CD4-positive, alpha-beta T cell (primary cell): ENCODE results near the gene FCHO2. TPM values are rescaled to one million over a fixed set of nuclear protein-coding genes. Genes with fewer than 3 reads are reported as not detected.

Experiments
- ATAC-seq: fragments of 200-7000 bp; cut with Tn5 transposase; one replicate; pipeline ENCODE4 v1.10.0; 2022; ENCODE audit warnings: mild to moderate bottlenecking; ENCODE audit not compliant: poor library complexity
- CTCF ChIA-PET: fragments of 350-600 bp; sonication (Branson Sonifier 250); formaldehyde crosslinking; loops from one replicate; lab custom pipeline; 2021; ENCODE audit warnings: antibody characterized with exemption, inconsistent platforms; lab: Charles Lee
- POLR2A ChIA-PET: fragments of 350-600 bp; sonication (Branson Sonifier 250); formaldehyde crosslinking; loops from one replicate; lab custom pipeline; 2021; ENCODE audit warnings: antibody characterized with exemption, inconsistent platforms; lab: Charles Lee
- DNase-seq, 14 experiments: peaks; one replicate each; pipeline ENCODE4 v3.0.0-alpha.2; 2013 to 2020; ENCODE audit warnings: mixed read lengths in 2 of 14
- H3K27ac ChIP-seq, 2 donors: one replicate each; pipeline versions ENCODE4 v1.5.1 to v1.7.0; 2013; ENCODE audit warnings: low read length in 2 of 2, low read depth in 1 of 2, mild to moderate bottlenecking in 1 of 2
- H3K27me3 ChIP-seq, 2 experiments: 1 replicate in 1 of 2; 2 replicates in 1 of 2; pipeline versions ENCODE4 v1.6.1 to v1.7.0; 2013; ENCODE audit warnings: low read length in 2 of 2, control low read depth in 1 of 2, mild to moderate bottlenecking in 1 of 2, moderate library complexity in 1 of 2; ENCODE audit not compliant: insufficient read depth in 2 of 2, control insufficient read depth in 1 of 2
- H3K36me3 ChIP-seq: one replicate; pipeline ENCODE4 v1.6.1; 2013; ENCODE audit warnings: low read length, control low read depth; ENCODE audit not compliant: insufficient read depth
- H3K4me1 ChIP-seq: one replicate; pipeline ENCODE4 v1.6.1; 2013; ENCODE audit warnings: low read length, control low read depth; ENCODE audit not compliant: insufficient read depth
- H3K4me3 ChIP-seq: one replicate; pipeline ENCODE4 v1.5.1; 2013; ENCODE audit warnings: mild to moderate bottlenecking, low read length, moderate library complexity
- H3K9me3 ChIP-seq, 2 experiments: 1 replicate in 1 of 2; 2 replicates in 1 of 2; pipeline versions ENCODE4 v1.6.1 to v1.7.0; 2013; ENCODE audit warnings: low read length in 2 of 2, mild to moderate bottlenecking in 2 of 2, control low read depth in 1 of 2, moderate library complexity in 1 of 2; ENCODE audit not compliant: control insufficient read depth in 1 of 2, insufficient read depth in 1 of 2
- H3K27ac Mint-ChIP-seq: one replicate; pipeline ENCODE4 v1.8.0; 2020; ENCODE audit warnings: mixed read lengths
- H3K27me3 Mint-ChIP-seq: one replicate; pipeline ENCODE4 v1.8.0; 2021; ENCODE audit warnings: mixed read lengths
- H3K36me3 Mint-ChIP-seq: one replicate; pipeline ENCODE4 v1.8.0; 2021; ENCODE audit warnings: low read depth, mixed read lengths
- H3K4me1 Mint-ChIP-seq: one replicate; pipeline ENCODE4 v1.8.0; 2021; ENCODE audit warnings: low read depth, mixed read lengths
- H3K4me3 Mint-ChIP-seq: one replicate; pipeline ENCODE4 v1.8.0; 2020; ENCODE audit warnings: mild to moderate bottlenecking, mixed read lengths
- H3K9me3 Mint-ChIP-seq: one replicate; pipeline ENCODE4 v1.8.0; 2020; ENCODE audit warnings: mixed read lengths
- CTCF ChIP-seq: fragments of 200-600 bp; IDR thresholded peaks from one replicate; pipeline ENCODE4 v1.8.0; 2022; ENCODE audit warnings: antibody characterized with exemption, mild to moderate bottlenecking
- intact Hi-C, 2 experiments: fragments of 100-400 bp; cut with DNase I in 1 of 2; cut with micrococcal nuclease in 1 of 2; formaldehyde crosslinking; loops; one replicate each; pipeline versions ENCODE4 v1.15.1 to v1.9.0; 2023 to 2025; cut with DNase I, micrococcal nuclease
- total RNA-seq, 174 experiments: library from RNA in 2 of 174; stranded (reverse) in 2 of 174; gene quantifications; one replicate each; pipeline ENCODE4 v1.2.3 and lab custom pipeline; 2021 to 2026

FCHO2 gene
- total RNA-seq, 2 experiments from 2014 or later = 2.0 to 2.6 TPM

DNA sequence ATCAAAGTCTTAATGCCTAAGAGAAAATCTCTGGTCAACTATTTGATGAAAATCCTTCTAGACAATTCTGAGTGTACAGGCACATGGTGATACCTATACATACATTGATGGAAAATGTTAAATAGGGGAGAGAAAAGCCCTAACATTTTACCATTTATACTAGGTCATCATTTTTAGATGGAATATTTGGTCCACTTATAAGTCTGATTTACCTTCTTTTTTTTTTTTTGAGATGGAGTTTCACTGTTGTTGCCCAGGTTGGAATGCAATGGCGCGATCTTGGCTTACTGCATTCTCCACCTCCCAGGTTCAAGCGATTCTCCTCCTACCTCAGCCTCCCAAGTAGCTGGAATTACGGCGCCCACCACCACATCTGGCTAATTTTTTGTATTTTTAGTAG lies 81.7 kb downstream of the FCHO2 start:
- CTCF ChIA-PET = no interaction called here
- Mint-ChIP-seq H3K9me3 (no peaks in the 10 kb centered on the region), H3K4me1 (no peaks in the 10 kb centered on the region), H3K4me3 (no peak overlapping the region), H3K27me3 (no peaks in the 10 kb centered on the region), H3K36me3 (no peaks in the 10 kb centered on the region), H3K27ac (no peak overlapping the region)
- POLR2A ChIA-PET = no interaction called here
- no peaks in the 10 kb centered on the region for H3K36me3 ChIP-seq
- ATAC-seq (no peak), DNase-seq (no peak)
- intact Hi-C loops = no loop called here
- TF ChIP-seq CTCF = no peak
- no peak overlapping the region for H3K4me3 ChIP-seq
- no peaks in the 10 kb centered on the region for H3K9me3 ChIP-seq
- H3K4me1 ChIP-seq = no peaks in the 10 kb centered on the region
- no peak overlapping the region for H3K27ac ChIP-seq
- H3K27me3 ChIP-seq = no peaks in the 10 kb centered on the region

GRCh38 chr5:73039082-73039481 lies 83.2 kb downstream of the FCHO2 start:
- no peaks in the 10 kb centered on the region for H3K27me3 Mint-ChIP-seq
- H3K4me3 Mint-ChIP-seq = no peak overlapping the region
- POLR2A ChIA-PET = no interaction called here
- no peak for ATAC-seq
- no peak overlapping the region for H3K27ac Mint-ChIP-seq
- H3K4me3 ChIP-seq = no peak overlapping the region
- TF ChIP-seq CTCF = no peak
- CTCF ChIA-PET = no interaction called here
- H3K27me3 ChIP-seq = no peaks in the 10 kb centered on the region
- no peak overlapping the region for H3K27ac ChIP-seq
- H3K4me1 ChIP-seq = no peaks in the 10 kb centered on the region
- no peak for DNase-seq
- intact Hi-C loops = no loop called here
- no peaks in the 10 kb centered on the region for H3K9me3 ChIP-seq
- H3K4me1 Mint-ChIP-seq = no peaks in the 10 kb centered on the region
- no peaks in the 10 kb centered on the region for H3K36me3 Mint-ChIP-seq
- H3K36me3 ChIP-seq = no peaks in the 10 kb centered on the region
- no peaks in the 10 kb centered on the region for H3K9me3 Mint-ChIP-seq

GRCh38 chr5:73042993-73043392 lies 87.2 kb downstream of the FCHO2 start:
- TF ChIP-seq CTCF = no peak
- no peaks in the 10 kb centered on the region for H3K27me3 ChIP-seq
- no peaks in the 10 kb centered on the region for H3K27me3 Mint-ChIP-seq

More at GRCh38 chr5:73042993-73043392, 87.2 kb downstream of the FCHO2 start:
- Histone ChIP-seq H3K9me3 (no peaks in the 10 kb centered on the region), H3K4me3 (no peak overlapping the region), H3K4me1 (no peaks in the 10 kb centered on the region), H3K36me3 (no peaks in the 10 kb centered on the region), H3K27ac (no peak overlapping the region)
- Mint-ChIP-seq H3K27ac (no peak overlapping the region), H3K36me3 (no peaks in the 10 kb centered on the region), H3K4me3 (no peak overlapping the region), H3K9me3 (peaks cover 2% of the 10 kb centered on the region), H3K4me1 (no peaks in the 10 kb centered on the region)
- intact Hi-C loops = no loop called here
- ATAC-seq = no peak
- no peak for DNase-seq
- ChIA-PET CTCF (no interaction called here), POLR2A (no interaction called here)
